Neutrophil (primary cell): ENCODE results near the gene SYTL5.

Source experiments
- H3K27ac ChIP-seq: fragments of 200-600 bp; sonication (generic); 2 replicates; pipeline ENCODE4 v1.5.1; 2016; ENCODE audit warnings: mild to moderate bottlenecking, moderate library complexity
- H3K27me3 ChIP-seq: fragments of 200-600 bp; sonication (generic); 2 replicates; pipeline ENCODE4 v1.6.0; 2016; ENCODE audit warnings: mild to moderate bottlenecking
- H3K36me3 ChIP-seq: fragments of 200-600 bp; sonication (generic); 2 replicates; pipeline ENCODE4 v1.5.1; 2017
- H3K4me1 ChIP-seq, 2 experiments: fragments of 200-600 bp in 1 of 2; sonication (generic) in 1 of 2; 1 replicate in 1 of 2; 2 replicates in 1 of 2; pipeline versions ENCODE4 v1.5.1 to v1.6.1; 2013 to 2016; ENCODE audit warnings: low read depth in 1 of 2, low read length in 1 of 2, mild to moderate bottlenecking in 1 of 2, moderate library complexity in 1 of 2; ENCODE audit not compliant: control insufficient read depth in 1 of 2, insufficient read depth in 1 of 2
- H3K4me3 ChIP-seq, 2 experiments: fragments of 200-600 bp in 1 of 2; sonication (generic) in 1 of 2; 1 replicate in 1 of 2; 2 replicates in 1 of 2; pipeline ENCODE4 v1.5.1; 2013 to 2016; ENCODE audit warnings: low read depth in 1 of 2, low read length in 1 of 2, mild to moderate bottlenecking in 1 of 2, moderate library complexity in 1 of 2
- H3K9me3 ChIP-seq: fragments of 200-600 bp; sonication (generic); 2 replicates; pipeline ENCODE4 v1.5.1; 2016
- TF ChIP-seq, protein P1 (sequence below): fragments of 200-600 bp; sonication (generic); IDR thresholded peaks from 2 replicates; pipeline ENCODE4 v1.5.1; 2016; ENCODE audit warnings: antibody characterized with exemption

The SYTL5 gene

DNA sequence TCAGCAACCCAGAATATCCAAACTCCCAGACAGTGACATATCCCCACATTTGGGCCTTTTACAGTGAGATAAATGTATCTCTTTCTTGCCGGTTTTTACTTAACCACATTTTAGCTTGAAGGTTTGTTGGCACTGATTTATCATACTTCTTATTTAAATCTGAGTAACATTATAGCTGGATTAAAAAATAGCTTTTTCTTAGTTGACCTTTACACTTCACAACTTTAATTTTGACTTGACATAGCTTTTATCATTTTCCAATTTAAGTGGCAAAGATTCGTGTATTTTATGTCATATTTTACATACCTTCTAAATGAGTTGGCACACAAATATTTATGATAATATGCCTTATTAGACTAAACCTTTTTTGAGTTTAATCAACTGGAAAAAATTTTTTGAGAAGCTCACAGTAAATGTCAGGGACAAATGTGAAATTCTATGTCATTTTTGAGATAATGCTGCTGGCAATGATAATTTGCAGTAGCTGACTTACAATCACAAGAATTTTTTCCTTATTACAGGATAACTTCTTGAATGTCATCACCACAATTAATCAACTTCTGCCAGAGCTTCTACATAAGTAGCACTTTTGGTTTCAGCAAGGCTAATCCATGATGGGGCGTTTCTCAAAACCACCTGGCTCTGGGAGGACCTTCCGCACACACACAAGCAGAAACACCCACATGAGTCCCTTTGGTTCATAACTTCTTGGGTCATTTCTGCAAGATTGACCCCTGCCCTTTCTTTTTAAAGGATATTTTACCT lies 80.3 kb downstream of the SYTL5 start:
- no peaks in the 10 kb centered on the region for H3K36me3 ChIP-seq
- H3K27me3 ChIP-seq = no peaks in the 10 kb centered on the region
- no peaks in the 10 kb centered on the region for H3K4me1 ChIP-seq
- no peak overlapping the region for H3K4me3 ChIP-seq
- H3K27ac ChIP-seq = no peak overlapping the region
- H3K9me3 ChIP-seq = no peaks in the 10 kb centered on the region
- TF ChIP-seq, protein P1, sequence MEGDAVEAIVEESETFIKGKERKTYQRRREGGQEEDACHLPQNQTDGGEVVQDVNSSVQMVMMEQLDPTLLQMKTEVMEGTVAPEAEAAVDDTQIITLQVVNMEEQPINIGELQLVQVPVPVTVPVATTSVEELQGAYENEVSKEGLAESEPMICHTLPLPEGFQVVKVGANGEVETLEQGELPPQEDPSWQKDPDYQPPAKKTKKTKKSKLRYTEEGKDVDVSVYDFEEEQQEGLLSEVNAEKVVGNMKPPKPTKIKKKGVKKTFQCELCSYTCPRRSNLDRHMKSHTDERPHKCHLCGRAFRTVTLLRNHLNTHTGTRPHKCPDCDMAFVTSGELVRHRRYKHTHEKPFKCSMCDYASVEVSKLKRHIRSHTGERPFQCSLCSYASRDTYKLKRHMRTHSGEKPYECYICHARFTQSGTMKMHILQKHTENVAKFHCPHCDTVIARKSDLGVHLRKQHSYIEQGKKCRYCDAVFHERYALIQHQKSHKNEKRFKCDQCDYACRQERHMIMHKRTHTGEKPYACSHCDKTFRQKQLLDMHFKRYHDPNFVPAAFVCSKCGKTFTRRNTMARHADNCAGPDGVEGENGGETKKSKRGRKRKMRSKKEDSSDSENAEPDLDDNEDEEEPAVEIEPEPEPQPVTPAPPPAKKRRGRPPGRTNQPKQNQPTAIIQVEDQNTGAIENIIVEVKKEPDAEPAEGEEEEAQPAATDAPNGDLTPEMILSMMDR = no peak

- no peaks in the 10 kb centered on the region for H3K36me3 ChIP-seq
- H3K4me3 ChIP-seq = no peak overlapping the region
- TF ChIP-seq, protein P1 = no peak
- H3K27me3 ChIP-seq = no peaks in the 10 kb centered on the region
- no peaks in the 10 kb centered on the region for H3K4me1 ChIP-seq
- no peak overlapping the region for H3K27ac ChIP-seq
- no peaks in the 10 kb centered on the region for H3K9me3 ChIP-seq
Measured at GRCh38 chrX:38087594-38087993, 81.2 kb downstream of the SYTL5 start.

DNA sequence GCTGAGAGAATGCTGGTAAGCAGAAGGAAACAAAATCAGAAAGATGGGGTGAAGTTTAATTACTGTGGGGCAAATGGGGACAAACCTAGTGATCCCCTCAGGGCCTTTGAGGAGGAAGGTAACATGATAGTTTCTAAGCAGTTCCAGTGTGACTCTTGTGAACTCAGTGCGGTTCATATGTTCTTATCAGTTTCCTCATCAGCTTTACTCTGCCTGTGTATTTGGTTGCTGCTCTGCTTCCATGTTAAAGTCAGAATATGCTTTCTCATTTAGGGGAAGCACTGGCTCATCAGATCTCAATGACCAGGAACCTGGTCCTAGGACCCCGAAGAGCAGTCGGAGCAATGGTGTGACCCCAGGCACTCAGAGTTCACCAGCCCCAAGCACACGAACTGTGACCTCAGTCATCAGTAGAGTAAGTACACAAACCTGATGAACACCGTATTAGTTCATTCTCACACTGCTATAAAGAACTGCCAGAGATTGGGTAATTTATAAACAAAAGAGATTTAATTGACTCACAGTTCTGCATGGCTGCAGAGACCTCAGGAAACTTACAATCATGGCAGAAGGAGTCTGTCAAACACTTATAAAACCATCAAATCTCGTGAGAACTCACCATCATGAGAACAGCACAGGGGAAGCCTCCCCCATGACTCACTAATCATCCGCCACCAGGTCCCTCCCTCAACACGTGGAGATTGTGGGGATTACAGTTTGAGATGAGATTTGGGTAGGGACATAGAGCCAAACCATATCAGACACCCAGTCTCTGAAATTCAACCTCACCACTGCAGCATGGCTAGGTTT lies 83.0 kb downstream of the SYTL5 start:
- TF ChIP-seq, protein P1 = no peak
- Histone ChIP-seq H3K36me3 (no peaks in the 10 kb centered on the region), H3K9me3 (no peaks in the 10 kb centered on the region), H3K27ac (no peak overlapping the region), H3K4me3 (no peak overlapping the region), H3K4me1 (no peaks in the 10 kb centered on the region), H3K27me3 (no peaks in the 10 kb centered on the region)

GRCh38 chrX:38095971-38096529 lies 89.7 kb downstream of the SYTL5 start:
- H3K4me3 ChIP-seq = no peak overlapping the region
- no peak overlapping the region for H3K27ac ChIP-seq
- no peaks in the 10 kb centered on the region for H3K4me1 ChIP-seq
- TF ChIP-seq, protein P1 = no peak
- no peaks in the 10 kb centered on the region for H3K9me3 ChIP-seq
- H3K36me3 ChIP-seq = no peaks in the 10 kb centered on the region
- H3K27me3 ChIP-seq = no peaks in the 10 kb centered on the region

DNA sequence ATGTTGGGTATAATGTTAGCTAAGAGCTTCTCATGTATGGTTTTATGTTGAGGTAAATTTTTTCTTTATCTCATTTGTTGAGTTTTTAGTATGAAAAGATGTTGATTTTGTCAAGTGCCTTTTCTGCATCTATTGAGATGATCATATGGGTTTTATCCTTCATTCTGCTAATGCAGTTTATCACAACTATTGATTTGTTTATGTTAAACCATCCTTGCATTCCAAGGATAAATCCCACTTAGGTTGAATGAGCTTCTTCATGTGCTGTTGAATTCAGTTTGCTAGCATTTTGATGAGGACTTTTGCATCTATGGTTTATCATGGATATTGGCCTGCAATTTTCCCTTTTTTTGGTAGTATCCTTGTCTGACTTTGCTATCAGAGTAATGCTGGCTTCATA lies 93.3 kb downstream of the SYTL5 start:
- Histone ChIP-seq H3K4me3 (no peak overlapping the region), H3K27me3 (no peaks in the 10 kb centered on the region), H3K36me3 (no peaks in the 10 kb centered on the region), H3K4me1 (no peaks in the 10 kb centered on the region), H3K27ac (no peak overlapping the region), H3K9me3 (no peaks in the 10 kb centered on the region)
- TF ChIP-seq, protein P1 = no peak
